Astrocyte of the spinal cord (primary cell): ENCODE results near the gene FRS2.

Experiments used
- DNase-seq: peaks from one replicate; pipeline ENCODE4 v3.0.0; 2011; ENCODE audit warnings: low read depth, low spot score
- H3K4me3 ChIP-seq: 2 replicates; pipeline ENCODE4 v1.5.1; 2011; ENCODE audit warnings: low read depth, mild to moderate bottlenecking, low read length, moderate library complexity
- in situ Hi-C: cut with HindIII; loops from 2 replicates; pipeline ENCODE4 v1.10.0; 2017; ENCODE audit warnings: low sequenced_read_pairs
- TF ChIP-seq, protein P1 (sequence below): IDR thresholded peaks from 2 replicates; pipeline ENCODE4 v1.5.1; 2012; ENCODE audit warnings: low read depth, mild to moderate bottlenecking, low read length, inconsistent platforms

Gene FRS2

DNA sequence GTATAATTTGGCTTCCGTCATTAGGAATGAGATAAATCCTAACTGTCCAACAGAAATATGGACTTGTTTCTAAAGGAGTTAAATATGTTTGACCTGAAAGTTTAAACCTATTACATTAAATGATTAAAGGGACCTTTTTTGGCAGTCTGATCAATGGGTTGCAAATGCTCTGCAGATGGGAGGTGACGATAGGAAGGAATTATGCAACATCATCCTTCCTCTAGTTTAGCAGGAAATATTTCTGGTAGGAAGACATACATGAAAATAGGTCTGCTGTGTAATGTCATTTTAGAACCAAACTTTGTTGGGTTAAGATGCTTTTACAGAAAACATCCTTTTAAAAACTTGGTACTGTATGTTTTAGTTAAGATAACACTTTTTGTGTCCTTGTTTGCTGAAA, 137.9 kb downstream of the FRS2 start:
- TF ChIP-seq, protein P1, sequence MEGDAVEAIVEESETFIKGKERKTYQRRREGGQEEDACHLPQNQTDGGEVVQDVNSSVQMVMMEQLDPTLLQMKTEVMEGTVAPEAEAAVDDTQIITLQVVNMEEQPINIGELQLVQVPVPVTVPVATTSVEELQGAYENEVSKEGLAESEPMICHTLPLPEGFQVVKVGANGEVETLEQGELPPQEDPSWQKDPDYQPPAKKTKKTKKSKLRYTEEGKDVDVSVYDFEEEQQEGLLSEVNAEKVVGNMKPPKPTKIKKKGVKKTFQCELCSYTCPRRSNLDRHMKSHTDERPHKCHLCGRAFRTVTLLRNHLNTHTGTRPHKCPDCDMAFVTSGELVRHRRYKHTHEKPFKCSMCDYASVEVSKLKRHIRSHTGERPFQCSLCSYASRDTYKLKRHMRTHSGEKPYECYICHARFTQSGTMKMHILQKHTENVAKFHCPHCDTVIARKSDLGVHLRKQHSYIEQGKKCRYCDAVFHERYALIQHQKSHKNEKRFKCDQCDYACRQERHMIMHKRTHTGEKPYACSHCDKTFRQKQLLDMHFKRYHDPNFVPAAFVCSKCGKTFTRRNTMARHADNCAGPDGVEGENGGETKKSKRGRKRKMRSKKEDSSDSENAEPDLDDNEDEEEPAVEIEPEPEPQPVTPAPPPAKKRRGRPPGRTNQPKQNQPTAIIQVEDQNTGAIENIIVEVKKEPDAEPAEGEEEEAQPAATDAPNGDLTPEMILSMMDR = no peak
- in situ Hi-C loops = no loop called here
- H3K4me3 ChIP-seq = no peak overlapping the region
- no peak for DNase-seq

DNA sequence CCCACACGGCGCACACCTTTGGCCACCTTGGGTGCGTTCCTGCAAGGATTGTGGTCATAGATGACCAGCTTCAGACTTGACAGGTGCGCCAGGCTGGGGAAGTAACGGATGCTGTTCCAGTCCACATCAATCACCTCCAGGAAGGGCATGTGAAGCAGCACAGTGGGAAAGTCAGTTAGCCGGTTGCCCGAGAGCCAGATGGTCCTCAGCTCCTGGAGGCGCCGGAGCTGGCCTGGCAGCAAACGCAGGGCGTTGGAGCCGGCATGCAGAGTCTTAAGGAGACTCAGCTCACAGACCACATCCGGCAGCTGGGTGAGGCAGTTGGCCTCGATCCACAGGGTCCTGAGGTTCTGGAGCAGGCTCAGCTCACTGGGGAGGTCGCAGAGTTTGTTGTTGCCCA, 139.9 kb downstream of the FRS2 start:
- in situ Hi-C loops = no loop called here
- no peak for DNase-seq
- no peak overlapping the region for H3K4me3 ChIP-seq
- TF ChIP-seq, protein P1 = no peak

DNA sequence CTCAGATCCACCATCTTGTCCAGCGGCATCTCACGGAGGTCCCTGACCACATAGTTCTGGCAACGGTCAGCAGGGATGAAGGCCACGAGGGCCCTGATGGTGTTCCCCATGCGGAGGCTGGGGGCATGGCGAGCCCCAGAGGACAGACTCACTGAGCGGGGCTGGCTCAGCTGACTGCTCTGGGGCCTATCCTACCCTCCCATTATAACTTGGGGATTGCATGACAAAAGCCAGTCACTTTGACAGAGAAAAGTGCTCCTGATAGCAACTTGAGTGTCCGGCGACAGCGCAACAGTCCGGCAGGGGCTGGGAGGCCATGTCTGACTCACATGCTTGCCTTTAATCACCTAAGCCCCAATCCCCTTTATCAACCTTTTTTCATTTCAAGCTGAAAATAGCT, 140.5 kb downstream of the FRS2 start, which contains the start of gene LRRC10:
TSS of gene LRRC10 (minus strand) at position 179 of the 400 bp plus-strand sequence. CDS start at position 110, 69 bp downstream.
- no peak within 1 kb of the TSS for H3K4me3 ChIP-seq
- in situ Hi-C loops = no loop called here
- TF ChIP-seq, protein P1 = no peak
- no peak for DNase-seq

DNA sequence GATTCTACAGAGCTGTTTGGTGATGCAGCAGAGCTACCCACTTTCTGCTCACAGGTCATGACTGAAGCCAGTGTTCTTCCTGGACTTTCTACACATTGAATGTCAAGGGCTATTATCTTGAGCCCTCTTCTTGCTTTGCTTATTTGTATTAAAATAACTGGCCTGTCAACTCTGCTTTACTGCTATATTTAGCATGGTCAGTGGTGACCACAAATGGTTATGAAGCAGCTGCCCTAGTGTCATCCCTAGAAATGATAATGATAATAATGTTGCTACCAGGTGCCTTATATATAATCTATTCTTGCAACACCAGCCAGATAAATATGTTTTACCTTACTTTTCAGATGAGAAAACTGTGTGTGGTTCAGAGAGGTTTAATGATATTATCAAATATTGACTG, 143.2 kb downstream of the FRS2 start:
- DNase-seq = no peak
- TF ChIP-seq, protein P1 = no peak
- H3K4me3 ChIP-seq = no peak overlapping the region
- in situ Hi-C loops = no loop called here

DNA sequence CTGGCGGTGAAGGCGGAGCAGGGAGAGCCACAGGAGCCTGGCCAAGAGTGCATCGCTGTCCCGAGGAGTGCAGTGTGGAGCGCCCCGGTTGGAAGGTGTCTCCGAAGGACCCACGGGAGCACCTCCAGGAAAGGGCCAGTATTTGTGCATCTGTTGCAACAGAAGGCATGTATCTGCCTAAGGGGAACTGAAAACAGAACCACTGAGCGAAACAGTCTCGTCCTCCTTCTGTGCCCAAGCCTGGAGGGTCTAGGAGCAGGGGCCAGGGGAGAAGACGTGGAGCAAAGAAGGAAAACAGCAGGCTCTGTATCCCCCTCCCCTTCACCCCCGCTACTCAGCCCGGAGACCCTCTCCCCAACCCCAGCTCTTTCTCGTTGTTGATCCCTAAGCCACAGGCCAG, 145.8 kb downstream of the FRS2 start:
- in situ Hi-C loops = no loop called here
- DNase-seq = no peak
- TF ChIP-seq, protein P1 = no peak
- no peak overlapping the region for H3K4me3 ChIP-seq

DNA sequence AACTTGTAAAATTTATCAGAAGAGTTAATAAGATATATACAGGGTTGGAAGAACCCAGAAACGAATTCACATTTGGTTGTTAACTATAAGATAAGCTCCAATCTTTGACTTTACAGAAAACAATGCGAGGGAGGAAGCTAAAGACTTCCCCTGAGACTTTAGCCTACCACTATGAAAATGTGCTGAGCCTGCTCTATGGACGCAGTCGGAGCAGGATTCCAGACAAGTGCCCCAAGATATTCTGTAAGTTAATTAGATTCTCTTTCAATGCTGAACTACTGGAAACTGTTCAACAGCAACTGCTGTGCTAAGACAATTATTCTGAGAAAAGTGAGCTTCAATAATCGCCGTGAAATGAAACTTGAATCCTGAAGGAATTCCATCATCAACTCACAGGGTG, 148.9 kb downstream of the FRS2 start:
- no peak for DNase-seq
- TF ChIP-seq, protein P1 = no peak
- in situ Hi-C loops = no loop called here
- H3K4me3 ChIP-seq = no peak overlapping the region

DNA sequence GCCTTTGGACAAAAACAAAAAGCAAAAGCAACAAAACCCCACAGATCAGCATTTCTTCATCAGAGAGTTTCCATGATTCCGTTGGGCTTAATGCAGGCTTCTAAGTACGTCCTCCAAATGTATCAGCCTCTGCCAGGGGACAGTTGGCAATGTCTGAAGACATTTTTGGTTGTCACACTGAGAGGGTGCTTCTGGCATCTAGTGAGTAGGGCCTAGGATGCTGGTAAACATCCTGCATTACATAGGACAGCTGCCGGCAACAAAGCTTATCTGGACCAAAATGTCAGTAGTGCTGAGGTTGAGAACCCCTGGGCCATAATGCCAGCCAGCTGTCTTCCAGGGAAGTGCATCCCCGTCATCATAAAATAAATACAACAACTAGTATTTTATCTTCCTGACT, 149.9 kb downstream of the FRS2 start:
- TF ChIP-seq, protein P1 = no peak
- H3K4me3 ChIP-seq = no peak overlapping the region
- DNase-seq = no peak
- in situ Hi-C loops = no loop called here
